Upper lobe of right lung (tissue), 1 donor: ENCODE measurements around the gene LRP1B. TPM values are rescaled to one million over a fixed set of nuclear protein-coding genes. Genes with fewer than 3 reads are reported as not detected.

Source experiments
- ATAC-seq: fragments of 200-7000 bp; cut with Tn5 transposase; one replicate; pipeline ENCODE4 v1.9.1; 2020; ENCODE audit warnings: mild to moderate bottlenecking, moderate library complexity
- DNase-seq: peaks from one replicate; pipeline ENCODE4 v3.0.0-alpha.2; 2020
- H3K27ac ChIP-seq: fragments of 200-600 bp; one replicate; pipeline ENCODE4 v1.8.0; 2022
- H3K27me3 ChIP-seq: fragments of 200-600 bp; one replicate; pipeline ENCODE4 v1.8.0; 2022; ENCODE audit warnings: mild to moderate bottlenecking
- H3K36me3 ChIP-seq: fragments of 200-600 bp; one replicate; pipeline ENCODE4 v1.8.0; 2022
- H3K4me1 ChIP-seq: fragments of 200-600 bp; one replicate; pipeline ENCODE4 v1.8.0; 2022
- H3K4me3 ChIP-seq: fragments of 200-600 bp; one replicate; pipeline ENCODE4 v1.8.0; 2022; ENCODE audit warnings: mild to moderate bottlenecking
- H3K9me3 ChIP-seq: fragments of 200-600 bp; one replicate; pipeline ENCODE4 v1.8.0; 2022
- intact Hi-C: fragments of 100-400 bp; cut with DNase I; formaldehyde crosslinking; loops from one replicate; pipeline ENCODE4 v1.11.0; 2022
- total RNA-seq: library from RNA; stranded (reverse); fragmentation: NEBNext Ultra II Directional; extraction: Animal tissue kit (Norgen Biotek cat#: 25700); gene quantifications from one replicate; pipeline ENCODE4 v1.2.1, GENCODE V29; 2021
- TF ChIP-seq, protein P1 (sequence below): fragments of 200-600 bp; IDR thresholded peaks from one replicate; pipeline ENCODE4 v1.8.0; 2022; ENCODE audit warnings: antibody characterized with exemption
- donor health status: DM: no; HTN: yes; CAD: no; lungs with severe emphysema.

Gene LRP1B
- total RNA-seq, 1 donor from 2014 or later: 0.12 TPM

DNA sequence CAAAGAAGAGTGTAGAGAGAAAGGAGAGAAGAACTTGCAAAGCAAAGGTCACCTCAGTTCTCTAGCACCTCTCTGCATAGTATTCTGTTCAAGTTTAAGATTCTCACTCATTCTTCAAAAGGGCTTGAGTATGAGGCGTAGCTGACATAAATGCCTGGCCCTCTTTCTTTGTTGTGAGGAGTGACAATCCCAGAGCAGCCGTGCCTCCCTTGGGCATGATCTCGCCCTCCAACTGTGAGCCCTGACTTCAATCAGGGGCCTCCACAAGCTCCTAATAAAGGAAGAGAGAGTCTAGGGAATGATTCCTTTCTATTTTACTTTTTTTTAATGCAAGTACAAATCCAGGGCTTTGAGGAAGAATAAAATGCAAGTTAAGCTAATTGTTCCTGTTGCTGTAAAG lies 402.7 kb downstream of the LRP1B start:
- Histone ChIP-seq H3K27ac (no peak overlapping the region), H3K27me3 (no peaks in the 10 kb centered on the region), H3K9me3 (no peaks in the 10 kb centered on the region), H3K4me3 (no peak overlapping the region), H3K4me1 (no peaks in the 10 kb centered on the region), H3K36me3 (no peaks in the 10 kb centered on the region)
- TF ChIP-seq, protein P1, sequence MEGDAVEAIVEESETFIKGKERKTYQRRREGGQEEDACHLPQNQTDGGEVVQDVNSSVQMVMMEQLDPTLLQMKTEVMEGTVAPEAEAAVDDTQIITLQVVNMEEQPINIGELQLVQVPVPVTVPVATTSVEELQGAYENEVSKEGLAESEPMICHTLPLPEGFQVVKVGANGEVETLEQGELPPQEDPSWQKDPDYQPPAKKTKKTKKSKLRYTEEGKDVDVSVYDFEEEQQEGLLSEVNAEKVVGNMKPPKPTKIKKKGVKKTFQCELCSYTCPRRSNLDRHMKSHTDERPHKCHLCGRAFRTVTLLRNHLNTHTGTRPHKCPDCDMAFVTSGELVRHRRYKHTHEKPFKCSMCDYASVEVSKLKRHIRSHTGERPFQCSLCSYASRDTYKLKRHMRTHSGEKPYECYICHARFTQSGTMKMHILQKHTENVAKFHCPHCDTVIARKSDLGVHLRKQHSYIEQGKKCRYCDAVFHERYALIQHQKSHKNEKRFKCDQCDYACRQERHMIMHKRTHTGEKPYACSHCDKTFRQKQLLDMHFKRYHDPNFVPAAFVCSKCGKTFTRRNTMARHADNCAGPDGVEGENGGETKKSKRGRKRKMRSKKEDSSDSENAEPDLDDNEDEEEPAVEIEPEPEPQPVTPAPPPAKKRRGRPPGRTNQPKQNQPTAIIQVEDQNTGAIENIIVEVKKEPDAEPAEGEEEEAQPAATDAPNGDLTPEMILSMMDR: no peak
- DNase-seq: no peak
- ATAC-seq: no peak
- intact Hi-C loops: no loop called here

DNA sequence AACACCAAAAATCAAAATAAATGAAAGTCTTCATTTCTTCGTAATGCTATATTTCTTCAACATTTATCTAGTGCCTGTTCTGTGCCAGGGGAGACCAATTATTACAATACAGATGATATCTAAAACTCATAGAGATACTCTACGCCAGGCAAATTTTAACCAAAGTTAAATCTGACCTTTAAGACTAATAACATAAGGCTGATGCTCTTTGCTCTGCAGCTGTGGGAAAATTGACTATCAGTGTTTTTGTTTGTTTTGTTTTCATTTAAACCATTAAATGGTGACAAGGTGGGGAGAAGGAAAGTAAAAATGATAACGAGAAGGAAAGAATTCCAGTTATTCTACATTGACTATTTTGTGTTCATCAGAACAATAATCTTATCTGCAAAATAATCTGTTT lies 406.4 kb downstream of the LRP1B start:
- Histone ChIP-seq H3K27ac (no peak overlapping the region), H3K27me3 (no peaks in the 10 kb centered on the region), H3K4me3 (no peak overlapping the region), H3K4me1 (no peaks in the 10 kb centered on the region), H3K36me3 (no peaks in the 10 kb centered on the region), H3K9me3 (no peaks in the 10 kb centered on the region)
- DNase-seq (no peak), ATAC-seq (no peak)
- TF ChIP-seq, protein P1: no peak
- intact Hi-C loops: no loop called here

DNA sequence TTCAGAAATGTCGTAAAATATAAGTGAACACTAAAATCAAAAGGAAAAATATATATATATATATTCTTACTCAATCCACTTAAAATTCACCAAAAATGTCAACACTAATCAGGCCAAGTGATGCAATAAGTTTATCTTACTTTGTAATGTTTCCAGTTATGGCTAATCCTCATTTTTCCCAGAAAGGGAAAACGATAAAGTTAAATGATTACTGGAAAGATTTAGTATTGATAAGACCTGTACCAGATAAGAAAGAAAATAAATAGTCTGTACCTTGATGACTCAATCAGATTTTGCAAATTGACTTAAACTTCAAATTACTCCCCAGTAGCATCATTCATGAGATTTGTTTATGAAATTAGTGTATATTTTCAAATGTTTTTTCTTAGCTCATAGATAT lies 407.0 kb downstream of the LRP1B start:
- Histone ChIP-seq H3K9me3 (no peaks in the 10 kb centered on the region), H3K4me3 (no peak overlapping the region), H3K27ac (no peak overlapping the region), H3K36me3 (no peaks in the 10 kb centered on the region), H3K4me1 (no peaks in the 10 kb centered on the region), H3K27me3 (no peaks in the 10 kb centered on the region)
- TF ChIP-seq, protein P1: no peak
- no peak for ATAC-seq
- DNase-seq: no peak
- intact Hi-C loops: no loop called here

DNA sequence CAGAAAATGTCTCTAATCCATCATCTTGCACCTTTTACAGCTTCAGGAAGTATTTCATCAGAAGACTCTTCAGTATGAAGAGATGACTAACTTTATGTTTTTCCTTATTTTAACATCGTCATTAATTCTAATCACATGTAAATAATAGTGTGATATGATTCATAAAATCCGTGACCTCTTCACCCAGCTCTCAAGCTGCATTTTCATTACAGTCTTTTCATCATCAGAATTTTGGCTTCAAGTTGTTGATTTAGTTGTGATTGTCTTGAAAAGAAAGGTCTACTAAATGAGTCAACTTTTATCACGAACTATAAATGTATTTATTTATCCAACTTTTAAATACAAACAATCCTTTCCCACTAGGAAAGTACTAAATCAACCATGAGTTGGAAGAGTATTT lies 410.3 kb downstream of the LRP1B start:
- TF ChIP-seq, protein P1: no peak
- intact Hi-C loops: no loop called here
- Histone ChIP-seq H3K9me3 (no peaks in the 10 kb centered on the region), H3K27ac (no peak overlapping the region), H3K36me3 (no peaks in the 10 kb centered on the region), H3K4me3 (no peak overlapping the region), H3K27me3 (no peaks in the 10 kb centered on the region), H3K4me1 (no peaks in the 10 kb centered on the region)
- no peak for DNase-seq
- no peak for ATAC-seq

DNA sequence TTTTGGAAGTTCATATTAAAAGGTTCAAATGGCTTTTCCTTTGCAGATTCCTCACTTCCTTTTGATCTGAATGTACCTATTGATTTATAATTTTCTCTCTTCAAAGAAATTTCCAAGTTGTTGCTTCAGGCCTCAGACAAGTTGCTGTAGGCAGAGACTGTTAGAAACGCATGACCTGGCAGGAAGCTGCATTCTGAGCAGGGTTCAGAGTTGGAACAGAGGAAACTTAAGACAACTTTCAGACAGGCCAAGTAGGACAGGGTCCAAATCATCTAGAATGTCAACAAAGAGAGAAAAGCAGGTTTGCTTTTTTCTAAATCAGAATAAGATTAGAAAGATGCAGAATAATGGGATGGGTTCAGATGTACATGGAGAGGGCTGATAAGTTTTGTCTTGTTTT lies 416.3 kb downstream of the LRP1B start:
- intact Hi-C loops: no loop called here
- Histone ChIP-seq H3K4me3 (no peak overlapping the region), H3K27ac (no peak overlapping the region), H3K36me3 (no peaks in the 10 kb centered on the region), H3K27me3 (no peaks in the 10 kb centered on the region), H3K9me3 (no peaks in the 10 kb centered on the region), H3K4me1 (no peaks in the 10 kb centered on the region)
- DNase-seq: no peak
- ATAC-seq: no peak
- TF ChIP-seq, protein P1: no peak

DNA sequence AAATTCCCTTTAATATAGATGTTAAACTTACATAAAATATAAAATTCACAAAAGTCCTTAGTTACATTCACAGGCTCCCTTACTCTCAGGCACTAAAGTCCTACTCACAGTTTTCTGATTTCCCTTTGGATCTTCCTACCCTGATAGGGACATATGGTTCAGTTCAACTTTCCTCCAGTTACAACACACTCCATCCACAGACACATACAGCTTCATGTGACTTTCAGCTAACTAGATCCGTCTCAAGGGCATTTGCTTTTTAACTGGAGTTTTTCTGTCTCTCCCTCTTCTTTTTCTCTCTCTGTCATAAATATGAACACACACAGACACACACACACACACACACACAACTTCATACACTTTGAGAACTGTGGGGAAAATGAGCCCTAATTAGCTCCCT lies 419.2 kb downstream of the LRP1B start:
- no peak overlapping the region for H3K27ac ChIP-seq
- intact Hi-C loops: no loop called here
- DNase-seq (no peak), ATAC-seq (no peak)
- TF ChIP-seq, protein P1: no peak
- H3K4me1 ChIP-seq: no peaks in the 10 kb centered on the region
- no peak overlapping the region for H3K4me3 ChIP-seq
- H3K36me3 ChIP-seq: no peaks in the 10 kb centered on the region
- H3K27me3 ChIP-seq: no peaks in the 10 kb centered on the region
- no peaks in the 10 kb centered on the region for H3K9me3 ChIP-seq
